ENCODE results near the gene CDH13.

CDH13 gene

DNA sequence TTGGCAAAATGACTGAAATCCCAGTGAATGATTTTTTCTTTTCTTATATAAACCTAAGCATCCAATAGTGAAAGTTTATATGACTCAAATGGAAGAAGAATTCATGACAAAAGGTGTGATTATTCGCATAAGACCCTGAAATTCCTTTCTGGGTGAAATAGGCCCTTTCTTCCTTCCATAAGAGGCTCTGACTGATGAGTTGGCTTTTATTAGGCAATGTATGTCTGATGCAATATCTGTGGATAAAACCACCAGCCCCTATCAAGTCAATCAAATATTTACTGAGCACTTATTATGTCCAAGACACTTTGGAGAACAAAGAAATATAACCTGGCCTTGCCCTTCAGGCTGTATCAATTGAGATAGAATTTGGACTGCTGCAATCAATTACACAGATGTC lies 316.6 kb downstream of the CDH13 start:
- TF ChIP-seq, protein P1, sequence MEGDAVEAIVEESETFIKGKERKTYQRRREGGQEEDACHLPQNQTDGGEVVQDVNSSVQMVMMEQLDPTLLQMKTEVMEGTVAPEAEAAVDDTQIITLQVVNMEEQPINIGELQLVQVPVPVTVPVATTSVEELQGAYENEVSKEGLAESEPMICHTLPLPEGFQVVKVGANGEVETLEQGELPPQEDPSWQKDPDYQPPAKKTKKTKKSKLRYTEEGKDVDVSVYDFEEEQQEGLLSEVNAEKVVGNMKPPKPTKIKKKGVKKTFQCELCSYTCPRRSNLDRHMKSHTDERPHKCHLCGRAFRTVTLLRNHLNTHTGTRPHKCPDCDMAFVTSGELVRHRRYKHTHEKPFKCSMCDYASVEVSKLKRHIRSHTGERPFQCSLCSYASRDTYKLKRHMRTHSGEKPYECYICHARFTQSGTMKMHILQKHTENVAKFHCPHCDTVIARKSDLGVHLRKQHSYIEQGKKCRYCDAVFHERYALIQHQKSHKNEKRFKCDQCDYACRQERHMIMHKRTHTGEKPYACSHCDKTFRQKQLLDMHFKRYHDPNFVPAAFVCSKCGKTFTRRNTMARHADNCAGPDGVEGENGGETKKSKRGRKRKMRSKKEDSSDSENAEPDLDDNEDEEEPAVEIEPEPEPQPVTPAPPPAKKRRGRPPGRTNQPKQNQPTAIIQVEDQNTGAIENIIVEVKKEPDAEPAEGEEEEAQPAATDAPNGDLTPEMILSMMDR (IDR thresholded peaks at IDR 0.05; ENCODE audit: insufficient read depth, low read length, poor library complexity, severe bottlenecking), result no peak
- Histone ChIP-seq H3K27me3 (replicated peaks; ENCODE audit: control insufficient read depth, insufficient read depth, low read length) (no peaks in the 10 kb centered on the region), H3K36me3 (ENCODE audit: control insufficient read depth, insufficient read depth, low read length) (no peaks in the 10 kb centered on the region), H3K4me3 (replicated peaks; ENCODE audit: low read depth, low read length) (no peak overlapping the region)
- DNase-seq (ENCODE audit: extremely low read depth, insufficient read length), result no peak

DNA sequence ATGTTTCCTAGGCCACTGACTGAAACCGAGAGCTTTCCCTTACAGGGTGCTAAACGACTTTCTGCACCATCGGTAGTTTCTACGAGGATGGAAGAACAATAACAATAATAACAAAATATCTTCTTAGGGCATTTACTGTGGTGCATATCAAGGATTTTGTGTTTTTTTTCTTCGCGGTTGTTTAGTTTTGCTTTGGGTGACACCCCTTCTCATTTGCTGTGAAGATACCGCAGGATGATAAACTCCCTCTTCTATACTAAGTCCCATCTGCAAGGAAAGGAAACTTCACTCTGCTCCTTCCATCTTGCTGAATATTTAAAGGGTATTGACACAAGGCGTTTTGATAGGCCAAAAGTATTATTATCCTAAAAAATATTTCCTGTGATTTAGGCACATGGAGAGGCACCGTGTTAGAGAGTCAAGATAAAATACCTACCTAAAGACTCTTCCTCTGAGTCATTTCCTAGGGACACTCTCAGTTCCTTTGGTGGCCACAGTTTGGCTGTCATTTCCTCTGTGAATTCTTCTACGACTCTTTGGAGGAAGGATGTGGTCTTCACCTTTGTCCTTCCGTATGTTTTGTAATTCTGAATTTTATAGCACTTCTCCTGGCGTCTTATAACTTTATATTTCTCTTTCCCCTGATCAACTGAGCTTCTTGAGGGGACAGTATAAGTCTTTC lies 318.8 kb downstream of the CDH13 start:
- H3K36me3 ChIP-seq (ENCODE audit: control insufficient read depth, insufficient read depth, low read length), result no peaks in the 10 kb centered on the region
- TF ChIP-seq, protein P1 (IDR thresholded peaks at IDR 0.05; ENCODE audit: insufficient read depth, low read length, poor library complexity, severe bottlenecking), result no peak
- no peaks in the 10 kb centered on the region for H3K27me3 ChIP-seq (replicated peaks; ENCODE audit: control insufficient read depth, insufficient read depth, low read length)
- H3K4me3 ChIP-seq (replicated peaks; ENCODE audit: low read depth, low read length), result no peak overlapping the region
- no peak for DNase-seq (ENCODE audit: extremely low read depth, insufficient read length)

DNA sequence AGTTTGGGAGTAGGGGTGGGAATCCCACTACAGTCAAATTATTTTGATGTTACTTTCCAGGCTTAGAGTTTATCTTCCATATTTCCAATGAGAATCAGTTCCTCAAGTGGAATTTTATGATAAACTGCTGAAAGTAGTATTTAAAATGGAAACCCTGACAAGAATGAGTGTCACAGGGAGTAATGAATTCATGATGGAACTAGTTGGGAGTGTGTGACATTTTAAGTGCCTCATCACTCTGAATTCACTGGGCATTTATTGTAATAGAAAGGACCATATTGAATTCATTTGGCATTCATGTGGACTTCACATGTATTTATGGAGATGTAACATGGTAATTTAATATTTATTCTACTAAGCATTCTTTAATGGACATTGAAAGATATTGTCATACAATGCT lies 320.9 kb downstream of the CDH13 start:
- Histone ChIP-seq H3K27me3 (replicated peaks; ENCODE audit: control insufficient read depth, insufficient read depth, low read length) (no peaks in the 10 kb centered on the region), H3K36me3 (ENCODE audit: control insufficient read depth, insufficient read depth, low read length) (no peaks in the 10 kb centered on the region), H3K4me3 (replicated peaks; ENCODE audit: low read depth, low read length) (no peak overlapping the region)
- no peak for DNase-seq (ENCODE audit: extremely low read depth, insufficient read length)
- TF ChIP-seq, protein P1 (IDR thresholded peaks at IDR 0.05; ENCODE audit: insufficient read depth, low read length, poor library complexity, severe bottlenecking), result no peak

DNA sequence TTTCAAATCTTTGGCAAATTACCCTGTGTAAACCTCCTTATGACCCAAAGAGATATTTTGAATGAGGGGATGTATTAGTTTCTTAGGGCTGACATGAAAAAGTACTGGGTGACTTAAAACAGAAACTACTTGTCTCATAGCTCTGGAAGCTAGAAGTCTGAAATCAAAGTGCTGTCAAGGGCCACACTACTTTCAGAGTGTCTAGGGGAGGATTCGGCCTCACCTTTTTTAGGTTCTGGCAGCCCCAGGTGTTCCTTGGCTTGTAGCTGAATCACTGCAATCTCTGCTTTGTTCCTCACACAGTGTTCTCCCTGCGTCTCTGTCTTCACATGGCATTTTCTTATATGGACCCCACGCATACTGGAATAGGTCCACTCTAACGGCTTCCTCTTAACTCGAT lies 322.2 kb downstream of the CDH13 start:
- no peaks in the 10 kb centered on the region for H3K36me3 ChIP-seq (ENCODE audit: control insufficient read depth, insufficient read depth, low read length)
- TF ChIP-seq, protein P1 (IDR thresholded peaks at IDR 0.05; ENCODE audit: insufficient read depth, low read length, poor library complexity, severe bottlenecking), result no peak
- H3K27me3 ChIP-seq (replicated peaks; ENCODE audit: control insufficient read depth, insufficient read depth, low read length), result no peaks in the 10 kb centered on the region
- no peak overlapping the region for H3K4me3 ChIP-seq (replicated peaks; ENCODE audit: low read depth, low read length)
- DNase-seq (ENCODE audit: extremely low read depth, insufficient read length), result no peak

DNA sequence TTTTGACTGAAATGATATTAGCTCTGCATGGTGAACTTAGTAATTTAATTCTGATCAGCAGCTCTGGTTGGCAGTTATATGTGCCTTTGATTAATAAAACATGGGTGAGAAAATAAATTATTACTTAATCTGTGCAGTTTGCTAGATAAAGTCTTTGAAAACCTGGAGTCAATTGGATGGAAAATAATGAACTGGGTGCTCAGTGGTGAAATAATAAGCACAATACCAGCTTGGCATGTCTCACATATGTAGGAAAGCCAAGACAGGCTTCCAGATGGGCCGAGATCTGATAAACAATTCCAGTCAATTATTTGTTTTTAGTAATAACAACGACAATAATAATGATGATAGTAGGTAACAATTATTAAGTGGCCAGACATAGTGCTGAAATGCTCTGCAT lies 326.7 kb downstream of the CDH13 start:
- no peak overlapping the region for H3K4me3 ChIP-seq (replicated peaks; ENCODE audit: low read depth, low read length)
- H3K27me3 ChIP-seq (replicated peaks; ENCODE audit: control insufficient read depth, insufficient read depth, low read length), result no peaks in the 10 kb centered on the region
- H3K36me3 ChIP-seq (ENCODE audit: control insufficient read depth, insufficient read depth, low read length), result no peaks in the 10 kb centered on the region
- DNase-seq (ENCODE audit: extremely low read depth, insufficient read length), result no peak
- TF ChIP-seq, protein P1 (IDR thresholded peaks at IDR 0.05; ENCODE audit: insufficient read depth, low read length, poor library complexity, severe bottlenecking), result no peak
